GM18867 (cell line): ENCODE results near the gene PEF1.

ENCODE experiments used
- ATAC-seq: cut with Tn5 transposase; IDR thresholded peaks from one replicate; pipeline ENCODE4 v1.9.1; 2021; ENCODE audit warnings: mild to moderate bottlenecking, moderate library complexity; ENCODE audit not compliant: unreplicated experiment

The PEF1 gene

DNA sequence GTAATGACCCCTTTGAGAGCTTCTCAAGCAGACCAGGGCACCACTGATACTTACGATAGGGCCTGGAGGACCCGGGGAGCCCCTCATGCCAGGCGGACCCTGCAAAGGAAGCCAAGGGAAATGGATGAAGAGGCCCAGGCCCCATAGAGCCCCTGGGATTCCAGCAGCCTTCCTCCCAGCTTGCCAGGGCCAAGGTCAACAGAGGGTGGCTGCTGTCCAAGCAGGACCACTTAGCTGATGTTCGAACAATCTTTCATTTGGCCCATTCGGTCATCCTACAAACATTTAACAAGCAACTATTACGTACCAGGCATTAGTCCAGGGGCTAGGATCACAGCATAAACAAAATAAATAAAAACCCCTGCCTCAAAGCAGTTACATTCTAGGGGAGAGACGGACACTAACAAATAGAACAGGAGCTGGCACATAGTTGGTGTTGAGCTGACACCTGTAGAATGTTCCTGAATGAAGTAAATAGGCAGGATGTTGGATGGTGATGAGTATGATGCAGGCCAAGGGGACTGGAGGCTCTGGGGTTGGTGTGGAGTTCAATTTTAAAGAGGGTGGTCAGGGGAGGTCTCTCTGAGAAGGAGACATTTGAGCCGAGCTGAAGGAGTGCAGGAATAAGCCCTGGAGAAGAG is 27.0 kb upstream of the PEF1 start:
- ATAC-seq, result no peak

GRCh38 chr1:31671147-31671546 is 26.5 kb upstream of the PEF1 start:
- ATAC-seq, result no peak

GRCh38 chr1:31670593-31670964 is 25.9 kb upstream of the PEF1 start:
- no peak for ATAC-seq

GRCh38 chr1:31669786-31670592 is 25.3 kb upstream of the PEF1 start:
- no peak for ATAC-seq

GRCh38 chr1:31669433-31669785 is 24.7 kb upstream of the PEF1 start:
- ATAC-seq, result no peak

DNA sequence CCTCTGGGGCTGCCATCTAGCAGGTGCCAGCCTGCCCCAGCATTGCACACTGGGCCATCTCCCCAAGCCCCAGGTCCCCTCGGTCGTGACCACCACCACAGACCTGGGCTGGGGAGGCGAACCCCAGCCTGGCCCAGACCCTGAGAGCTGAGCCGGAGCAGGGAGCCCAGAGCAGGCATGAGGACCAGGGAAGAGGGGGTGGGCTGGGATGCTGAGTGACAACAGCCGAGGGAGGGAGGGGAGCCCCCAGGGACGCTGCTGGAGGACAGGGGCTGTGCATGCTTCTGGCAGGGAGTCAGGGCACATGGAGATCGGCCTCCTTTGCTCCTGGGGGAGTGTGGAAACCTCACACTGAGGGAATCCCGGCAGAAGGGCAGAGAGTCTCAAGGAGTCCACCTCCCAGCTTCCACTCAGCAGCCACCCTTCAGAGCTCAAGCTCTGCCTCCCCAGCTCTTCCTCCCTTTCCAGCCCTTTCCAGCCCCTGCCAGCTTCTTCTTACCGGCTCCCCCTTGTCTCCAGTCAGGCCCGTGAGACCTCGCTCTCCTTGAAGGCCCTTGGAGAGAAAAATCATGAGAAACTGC is 23.7 kb upstream of the PEF1 start:
- no peak for ATAC-seq

- no peak for ATAC-seq
Observed at GRCh38 chr1:31667065-31667785, 22.5 kb upstream of the PEF1 start.

DNA sequence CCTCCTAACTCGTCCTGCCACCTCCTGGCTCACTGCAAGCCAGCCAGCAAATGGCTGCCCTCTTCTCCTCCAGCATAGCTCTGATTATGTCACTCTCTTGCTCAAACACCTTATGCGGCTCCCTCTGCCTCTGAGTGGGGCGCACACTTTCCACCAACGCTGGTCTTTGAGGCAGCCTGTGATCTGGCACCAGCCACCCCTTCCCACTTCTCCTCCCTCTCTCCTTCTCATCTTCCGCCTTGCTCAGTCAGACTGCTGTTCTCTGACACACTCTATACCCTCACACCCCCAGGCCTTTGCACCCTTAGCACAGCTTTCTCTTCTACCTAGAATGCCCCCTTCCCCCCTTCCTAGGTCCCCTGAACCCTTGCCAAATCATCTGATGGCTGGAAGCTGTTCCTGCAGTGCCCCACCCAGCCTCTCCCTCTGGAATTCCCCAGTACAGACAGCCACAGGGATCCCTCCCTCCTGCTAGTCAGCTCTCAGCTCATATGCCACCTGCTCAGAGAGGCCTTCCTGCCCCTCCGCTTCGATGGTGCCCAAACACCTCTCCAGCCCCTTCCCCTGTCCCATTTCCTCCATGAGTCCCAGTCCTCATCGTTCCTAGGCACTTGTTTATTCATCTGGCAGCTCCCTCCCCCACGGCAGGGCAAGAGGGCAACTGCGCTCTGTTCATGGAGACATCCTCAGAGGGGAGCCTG is 21.7 kb upstream of the PEF1 start:
- ATAC-seq, result no peak

DNA sequence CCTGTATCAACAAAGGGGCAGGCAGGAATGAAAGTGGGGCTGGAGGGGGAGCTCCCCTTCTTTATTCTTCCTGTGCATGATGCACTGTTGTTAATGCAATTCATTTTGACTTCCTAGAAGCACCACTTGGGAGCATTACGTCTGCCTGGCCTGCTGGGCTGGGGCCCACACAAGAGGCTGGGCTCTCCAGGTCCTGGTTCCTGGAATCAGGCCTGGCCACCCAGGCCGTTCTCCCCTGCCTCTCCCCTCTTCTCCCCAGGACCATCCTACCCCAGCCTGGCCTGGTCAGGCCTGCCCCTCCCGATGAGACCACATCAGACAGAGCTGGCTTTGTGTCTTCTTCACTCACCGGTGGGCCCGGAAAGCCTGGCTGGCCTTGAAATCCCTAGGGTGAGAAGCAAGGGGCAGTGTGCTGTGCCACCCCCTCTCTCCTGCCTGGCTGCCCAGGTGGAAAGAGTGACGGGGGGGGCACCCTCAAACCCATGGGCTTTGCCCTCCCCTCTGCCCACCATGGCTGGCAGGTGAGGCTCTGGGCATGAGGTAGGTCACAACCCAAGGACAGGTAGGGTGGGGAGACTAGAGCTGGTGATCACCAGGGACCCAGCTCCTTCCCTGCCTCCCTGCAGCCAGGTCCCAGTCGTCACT is 20.7 kb upstream of the PEF1 start:
- ATAC-seq, result no peak

DNA sequence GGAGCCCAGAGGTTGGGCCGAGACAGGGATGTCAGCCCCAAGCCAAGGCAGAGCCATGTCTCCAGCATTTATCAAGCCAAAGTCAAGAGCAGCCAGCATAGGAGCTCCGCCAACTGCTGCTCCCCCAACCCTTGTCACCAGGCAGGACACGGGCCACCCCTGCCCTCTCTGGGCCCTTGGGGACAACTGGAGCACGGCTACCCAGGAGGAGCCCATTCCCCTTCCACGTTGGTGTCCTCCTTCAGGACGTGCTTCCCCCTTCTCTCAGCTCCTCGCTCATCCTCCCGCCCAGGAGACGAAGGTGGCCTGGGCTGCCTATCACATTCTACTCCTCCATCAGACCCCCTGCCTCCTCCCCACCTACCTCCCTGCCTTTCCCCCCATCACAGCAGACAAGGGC is 19.9 kb upstream of the PEF1 start:
- ATAC-seq, result no peak

DNA sequence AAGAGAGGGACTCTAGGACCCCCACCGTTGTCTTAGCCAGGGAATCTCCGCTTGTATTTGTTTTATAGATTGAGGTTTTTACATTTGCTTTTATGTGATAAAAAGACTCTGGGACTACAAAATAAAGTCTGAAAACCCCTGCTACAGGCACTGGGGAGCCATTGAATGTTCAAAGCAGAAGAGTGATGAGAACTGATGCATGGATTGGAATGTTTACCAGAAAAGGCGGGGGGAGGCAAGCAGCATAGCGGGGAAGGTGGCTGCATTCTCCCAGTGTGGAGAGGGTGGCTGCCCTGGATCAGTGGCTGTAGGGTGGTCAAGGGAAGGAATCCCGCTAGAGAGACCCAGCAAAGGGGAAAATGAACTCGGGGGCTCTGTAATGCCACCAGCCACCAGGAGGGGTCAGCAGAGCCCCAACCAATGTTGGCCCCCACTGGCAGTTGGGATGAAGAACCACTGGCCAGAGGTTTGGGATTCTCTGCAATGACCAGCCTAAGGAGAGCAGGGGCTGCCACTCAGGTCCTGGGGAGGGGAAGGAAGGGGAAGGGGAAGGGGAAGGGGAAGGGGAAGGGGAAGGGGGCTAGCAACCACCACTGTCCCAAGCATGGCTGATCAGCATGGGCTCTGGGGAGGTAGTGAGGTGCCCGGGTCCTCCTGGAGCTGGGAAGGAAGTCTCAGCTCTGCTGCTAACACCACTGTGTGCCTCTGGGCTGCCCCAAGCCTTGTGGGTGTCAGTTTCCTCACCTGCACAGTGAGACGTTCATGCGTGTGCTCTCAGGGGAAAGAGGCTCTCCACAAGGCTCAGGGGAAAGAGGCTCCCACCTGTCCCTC is 19.2 kb upstream of the PEF1 start:
- ATAC-seq, result no peak

- no peak for ATAC-seq
Observed at GRCh38 chr1:31662463-31662862, 17.8 kb upstream of the PEF1 start.

- ATAC-seq, result no peak
Observed at GRCh38 chr1:31661856-31662255, 17.2 kb upstream of the PEF1 start.

GRCh38 chr1:31660871-31661455 is 16.3 kb upstream of the PEF1 start:
- no peak for ATAC-seq

DNA sequence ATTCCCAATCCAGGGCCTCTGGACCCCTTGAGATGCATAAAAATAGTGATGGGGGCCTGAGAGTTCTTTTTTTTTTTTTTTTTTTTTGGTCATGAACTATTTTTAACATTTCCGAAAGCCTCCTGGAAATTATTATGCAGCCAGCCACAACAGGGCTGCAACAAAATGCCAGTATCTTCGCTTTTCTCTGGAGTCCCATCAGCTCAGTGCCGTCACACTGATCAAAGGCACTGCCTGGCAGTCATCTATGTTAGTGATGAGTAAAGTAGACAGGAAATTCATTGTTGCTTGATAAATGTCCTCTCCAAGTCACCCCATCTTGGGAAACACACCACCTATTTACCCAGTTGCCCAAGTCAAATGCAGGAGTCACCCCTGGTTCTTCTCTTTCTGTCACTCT is 15.2 kb upstream of the PEF1 start:
- ATAC-seq, result no peak

GRCh38 chr1:31658721-31659120 is 14.0 kb upstream of the PEF1 start:
- ATAC-seq, result no peak

DNA sequence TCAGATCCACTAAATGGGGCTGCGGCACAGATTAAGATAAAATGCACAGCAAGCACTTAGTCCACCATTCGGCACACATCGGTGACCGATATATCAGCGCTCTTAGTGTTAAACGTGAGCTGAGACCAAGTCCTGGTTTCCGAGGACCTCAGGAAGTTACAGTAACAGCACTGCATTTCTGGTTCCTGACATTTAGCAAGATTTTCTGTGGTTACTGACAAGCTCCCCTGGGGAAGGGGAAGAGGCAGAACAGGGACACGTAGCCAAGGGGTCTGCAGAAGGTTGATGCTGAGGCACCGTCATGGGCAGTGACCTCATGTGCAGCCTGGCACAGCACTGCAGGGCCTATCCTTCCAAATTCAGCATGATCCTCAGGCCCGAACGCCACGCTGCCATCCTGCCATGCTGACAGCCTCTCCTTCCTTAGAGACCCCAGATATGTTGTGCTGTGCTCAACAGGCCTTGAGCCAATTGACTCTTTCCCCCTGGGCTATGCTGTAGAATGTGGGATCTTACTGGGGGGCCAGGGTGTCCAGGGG is 13.4 kb upstream of the PEF1 start:
- no peak for ATAC-seq

DNA sequence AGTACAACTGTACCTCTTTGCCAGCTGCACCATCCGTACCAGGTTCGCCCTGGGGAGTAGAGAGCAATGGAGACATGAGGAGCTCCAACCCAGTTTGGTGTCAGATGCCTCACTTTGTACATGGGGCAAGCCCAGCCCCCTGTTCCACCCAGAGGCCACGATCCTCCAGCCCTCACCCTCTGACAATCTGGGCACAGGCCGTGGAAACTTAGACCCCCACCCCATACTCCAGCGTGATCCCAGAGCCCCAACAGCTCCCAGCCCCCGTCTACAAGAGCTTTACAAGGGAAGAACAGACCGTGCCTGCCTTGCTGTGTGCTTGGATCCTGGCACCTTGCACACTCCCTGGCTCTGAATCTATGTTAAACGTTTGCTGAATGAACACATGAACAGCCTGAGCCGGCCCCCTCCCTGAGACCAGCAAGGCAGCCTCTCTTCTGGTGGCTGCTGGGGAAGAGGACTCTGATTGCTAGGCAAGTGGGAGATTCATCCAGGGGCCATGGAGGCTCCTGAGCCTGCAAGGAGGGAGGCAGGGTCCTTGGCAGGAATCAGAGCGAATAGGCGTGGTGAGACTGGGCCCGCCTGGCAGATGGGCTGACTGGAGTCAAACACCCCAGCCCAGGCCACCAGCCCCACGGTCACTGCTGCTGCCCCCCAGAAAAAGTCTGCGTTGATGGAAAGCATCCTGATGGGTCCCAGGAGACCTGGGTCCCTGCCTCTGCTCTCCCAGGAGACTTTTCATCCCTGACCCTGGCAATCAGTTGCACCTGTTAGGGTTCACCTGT is 12.5 kb upstream of the PEF1 start:
- ATAC-seq, result no peak
